HG02623 (cell line): ENCODE data around the gene LRIT2.
"Not testable (repeated sequence)": the region's sequence is repeated elsewhere in the genome, so short reads cannot be mapped to it uniquely, and the experiment has no call there.

Experiments used
- ATAC-seq: cut with Tn5 transposase; IDR thresholded peaks from one replicate; pipeline ENCODE4 v1.9.1; 2021; ENCODE audit warnings: moderate library complexity; ENCODE audit not compliant: unreplicated experiment

Gene LRIT2

DNA sequence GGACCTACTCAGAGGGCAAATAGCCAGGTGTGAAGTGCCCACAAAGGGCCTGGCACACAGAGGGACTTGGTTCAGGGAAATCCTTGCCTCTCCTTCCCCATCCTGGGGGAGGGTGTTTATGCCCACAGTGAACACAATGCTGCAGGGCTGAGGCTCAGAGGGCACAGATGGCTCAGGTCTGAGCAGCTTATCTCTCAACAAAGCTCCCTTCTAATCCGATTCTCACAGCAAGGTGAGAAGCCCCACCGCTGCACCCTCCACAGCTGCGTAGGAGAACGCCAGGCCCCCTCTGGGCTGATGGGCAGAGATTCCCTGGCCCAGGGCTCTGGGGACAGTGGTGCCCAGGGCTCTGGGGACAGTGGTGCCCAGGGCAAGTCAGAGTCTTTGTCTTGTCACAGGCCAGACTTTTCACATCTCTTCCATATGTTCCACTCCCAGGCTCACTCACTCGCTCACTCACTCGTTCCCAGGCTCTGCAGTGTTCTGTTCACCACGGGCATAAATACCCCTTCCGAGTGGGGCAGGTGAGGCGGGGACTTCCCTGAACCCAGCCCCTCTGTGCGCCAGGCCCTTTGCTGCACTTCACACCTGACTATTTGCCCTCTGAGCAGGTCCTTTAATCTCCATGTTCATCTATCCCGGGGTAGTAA lies 39.7 kb downstream of the LRIT2 start:
- no peak for ATAC-seq

DNA sequence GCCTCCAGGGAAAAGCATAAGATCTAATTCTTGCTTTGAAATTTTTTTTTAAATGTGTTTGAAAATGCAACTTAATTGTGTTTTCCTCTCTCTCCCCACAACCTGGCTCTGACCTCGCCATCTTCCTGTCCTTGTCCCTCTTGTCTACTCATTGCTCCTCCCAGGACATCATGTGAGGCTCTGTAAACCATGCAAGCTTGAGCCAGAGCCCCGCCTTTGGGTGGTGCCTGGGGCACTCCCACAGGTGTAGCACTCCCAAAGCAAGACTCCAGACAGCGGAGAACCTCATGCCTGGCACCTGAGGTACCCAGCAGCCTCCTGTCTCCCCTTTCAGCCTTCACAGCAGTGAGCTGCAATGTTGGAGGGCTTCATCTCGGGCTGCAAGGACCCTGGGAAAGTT lies 40.8 kb downstream of the LRIT2 start:
- ATAC-seq = no peak

DNA sequence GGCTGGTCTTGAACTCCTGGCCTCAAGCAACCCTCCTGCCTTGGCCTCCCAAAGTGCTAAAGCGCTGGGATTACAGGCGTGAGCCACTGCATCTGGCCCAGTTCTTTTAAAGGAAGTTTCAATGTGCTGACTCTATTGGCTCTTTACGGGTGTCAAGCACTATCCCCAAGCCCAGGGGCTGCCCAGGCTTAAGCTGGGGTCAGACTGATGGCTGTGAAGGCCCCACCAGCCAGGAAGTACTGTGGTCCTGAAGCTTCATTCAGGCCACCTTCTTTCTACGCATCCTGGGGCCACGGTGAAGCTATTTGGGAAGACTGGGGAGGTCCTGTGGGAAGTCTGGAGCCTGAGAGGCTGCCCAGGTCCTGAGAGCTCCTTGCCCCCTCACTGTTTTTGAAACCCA lies 43.7 kb downstream of the LRIT2 start:
- no peak for ATAC-seq

DNA sequence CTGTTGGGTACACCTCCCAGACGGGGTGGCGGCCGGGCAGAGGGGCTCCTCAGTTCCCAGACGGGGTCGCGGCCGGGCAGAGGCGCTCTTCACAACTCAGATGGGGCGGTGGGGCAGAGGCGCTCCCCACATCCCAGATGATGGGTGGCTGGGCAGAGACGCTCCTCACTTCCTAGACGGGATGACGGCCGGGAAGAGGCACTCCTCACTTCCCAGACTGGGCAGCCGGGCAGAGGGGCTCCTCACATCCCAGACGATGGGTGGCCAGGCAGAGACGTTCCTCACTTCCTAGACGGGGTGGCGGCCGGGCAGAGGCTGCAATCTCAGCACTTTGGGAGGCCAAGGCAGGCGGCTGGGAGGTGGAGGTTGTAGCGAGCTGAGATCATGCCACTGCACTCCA lies 45.0 kb downstream of the LRIT2 start:
- not testable (repeated sequence) for ATAC-seq

DNA sequence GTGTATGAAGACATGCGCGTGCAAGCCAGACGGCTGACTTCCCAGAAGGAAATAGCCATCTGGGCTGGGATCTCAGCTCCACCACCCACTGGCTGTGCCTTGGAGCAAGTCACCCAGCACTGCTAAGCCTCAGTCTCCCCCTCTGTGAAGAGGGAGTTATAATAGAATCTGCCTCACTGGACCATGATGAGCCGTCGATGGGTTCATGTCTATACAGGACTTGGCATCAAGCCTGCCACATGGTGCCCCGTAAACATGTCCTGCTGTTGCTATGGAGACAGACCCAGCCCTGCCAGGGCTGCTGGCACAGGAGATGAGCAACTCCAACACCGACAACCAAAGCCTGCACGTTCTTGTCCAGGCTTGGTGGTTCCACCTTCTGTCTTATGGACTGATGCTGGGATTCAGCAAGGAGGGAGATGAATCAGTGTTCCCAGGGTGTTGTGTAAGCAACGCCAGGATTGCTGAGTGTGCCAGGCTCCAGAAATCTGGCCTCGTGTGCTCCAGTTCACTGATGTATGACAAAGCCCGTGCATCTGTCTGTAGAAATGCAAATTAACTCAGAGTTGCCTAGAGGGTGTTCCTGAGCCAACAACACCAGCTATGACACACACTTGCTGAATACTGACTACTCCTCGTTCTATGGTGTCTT lies 46.2 kb downstream of the LRIT2 start:
- peak; percentile 87 for ATAC-seq

DNA sequence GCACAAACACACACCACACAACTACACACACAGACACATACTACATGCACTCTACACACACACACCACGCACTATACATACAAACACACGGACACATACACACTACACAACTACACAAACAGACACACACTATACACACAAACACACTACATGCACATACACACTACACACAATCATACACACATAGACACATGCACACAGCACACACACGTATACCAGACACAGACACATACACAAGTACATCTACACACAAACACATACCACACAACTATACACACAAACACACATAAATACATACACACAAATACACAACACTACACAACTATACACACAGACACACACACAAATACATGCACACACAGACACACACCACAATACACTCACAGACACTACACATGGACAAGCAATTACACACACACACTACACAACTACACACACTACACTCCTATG lies 47.2 kb downstream of the LRIT2 start:
- ATAC-seq = no peak

DNA sequence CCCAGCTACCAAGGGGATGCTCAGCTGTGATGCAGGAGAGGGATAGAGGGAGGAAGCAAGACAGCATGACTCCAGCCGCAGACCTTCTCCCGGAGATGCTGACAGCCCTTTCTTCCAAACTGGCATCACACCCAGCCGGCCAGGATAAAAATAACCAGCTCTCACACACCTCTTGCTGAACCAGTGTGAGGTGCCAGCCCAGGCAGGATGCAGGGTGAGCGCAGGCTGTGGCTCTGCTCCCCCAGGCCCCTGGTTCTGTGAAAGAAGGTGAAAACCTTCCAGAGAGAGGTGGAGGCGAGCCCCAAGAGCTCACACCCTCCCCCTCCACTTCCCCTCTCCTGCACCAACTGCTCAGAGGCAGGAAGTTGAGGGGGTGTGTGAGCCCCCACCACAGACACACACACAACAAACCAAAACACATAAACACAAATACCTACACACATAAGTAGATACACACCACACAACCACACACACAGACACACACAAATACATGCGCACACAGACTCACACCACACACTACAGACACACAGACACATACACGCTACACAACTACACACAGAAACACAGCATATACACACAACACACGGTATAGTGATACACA lies 47.7 kb downstream of the LRIT2 start:
- ATAC-seq = peak; percentile 40

DNA sequence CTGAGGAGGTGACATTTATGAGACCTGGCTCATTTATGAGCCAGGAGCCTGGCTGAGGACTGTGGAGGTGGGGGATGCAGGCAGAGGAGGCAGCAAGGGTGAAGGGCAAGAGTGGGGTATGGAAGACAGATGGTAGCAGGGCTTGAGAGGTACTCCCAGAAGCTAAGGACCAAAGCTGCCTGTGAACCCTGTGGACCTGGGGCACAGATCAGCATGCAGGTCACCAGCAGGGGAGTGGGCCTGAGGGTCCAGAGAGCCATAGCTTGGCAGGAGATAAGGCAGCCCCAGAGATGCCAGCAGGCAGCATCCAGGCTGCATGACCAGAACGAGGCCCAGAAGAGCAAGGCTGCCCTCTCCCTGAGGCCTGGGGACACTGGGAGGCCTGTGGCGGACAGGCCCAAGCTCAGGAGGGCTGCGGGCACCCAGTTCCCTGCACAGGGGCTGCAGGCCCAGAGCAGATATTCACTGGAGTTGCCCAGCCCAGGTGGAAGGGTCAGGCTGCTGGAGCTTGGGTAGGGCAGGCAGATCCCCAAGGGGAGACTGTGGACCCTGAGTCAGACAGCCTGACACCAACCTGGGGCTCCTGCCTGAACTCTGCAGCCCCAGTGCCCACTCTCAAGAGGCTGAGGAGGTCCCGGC lies 48.4 kb downstream of the LRIT2 start:
- no peak for ATAC-seq

DNA sequence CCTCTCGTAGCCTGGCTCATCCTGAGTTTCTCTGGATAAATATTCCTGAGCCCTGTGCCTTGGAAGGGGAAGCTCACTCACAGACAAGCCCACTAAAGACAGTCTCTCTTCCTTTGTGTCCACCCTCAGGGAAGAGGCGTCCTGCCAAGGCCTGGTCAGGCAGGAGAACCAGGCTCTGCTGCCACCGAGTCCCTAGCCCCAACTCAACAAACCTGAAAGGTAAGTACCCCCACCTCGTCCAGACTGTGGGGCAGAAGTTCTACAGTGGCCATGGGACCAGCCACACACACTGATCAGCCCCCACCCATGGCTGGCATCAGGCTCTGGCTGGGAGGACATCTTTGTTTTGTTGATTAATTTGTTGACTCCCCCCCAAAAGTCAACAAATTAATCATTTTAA lies 49.0 kb downstream of the LRIT2 start:
- no peak for ATAC-seq

DNA sequence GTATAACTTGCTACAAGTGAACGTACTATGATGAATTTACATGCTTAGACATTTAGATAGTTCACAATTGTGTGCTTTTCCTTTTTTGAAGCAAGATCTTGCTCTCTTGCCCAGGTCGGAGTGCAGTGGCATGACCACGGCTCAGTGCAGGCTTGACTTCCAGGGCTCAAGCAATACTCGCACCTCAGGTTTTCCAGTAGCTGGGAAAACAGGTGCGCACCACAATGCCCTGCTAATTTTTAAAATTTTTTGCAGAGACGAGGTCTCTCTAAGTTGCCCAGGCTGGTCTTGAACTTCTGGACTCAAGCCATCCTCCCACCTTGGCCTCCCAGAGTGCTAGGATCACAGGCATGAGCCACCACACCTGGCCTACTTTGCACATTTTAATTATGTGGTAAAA lies 49.9 kb downstream of the LRIT2 start:
- ATAC-seq = no peak

DNA sequence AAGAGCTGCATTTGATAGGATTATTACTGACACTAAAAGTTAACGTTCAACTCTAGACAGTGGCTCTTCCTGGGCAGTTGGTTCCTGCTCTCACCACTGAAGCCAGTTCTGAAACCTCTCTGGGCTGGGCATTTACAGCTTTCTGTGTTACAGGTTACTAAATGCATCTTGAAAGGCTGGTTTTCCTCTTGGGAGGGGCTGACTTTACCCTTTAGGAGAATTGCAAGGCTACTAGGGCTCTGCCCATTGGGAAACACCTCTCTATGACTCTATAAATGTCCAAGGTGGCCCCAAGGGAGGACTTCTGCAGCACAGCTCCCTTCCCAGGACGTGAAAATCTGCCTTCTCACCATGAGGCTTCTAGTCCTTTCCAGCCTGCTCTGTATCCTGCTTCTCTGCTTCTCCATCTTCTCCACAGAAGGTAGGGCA lies 51.8 kb downstream of the LRIT2 start, which contains the start of gene GPR15LG:
Gene GPR15LG (plus strand): TSS at position 301 of the 429 bp plus-strand sequence. CDS start 51 bp downstream, at position 352.
- no peak for ATAC-seq

DNA sequence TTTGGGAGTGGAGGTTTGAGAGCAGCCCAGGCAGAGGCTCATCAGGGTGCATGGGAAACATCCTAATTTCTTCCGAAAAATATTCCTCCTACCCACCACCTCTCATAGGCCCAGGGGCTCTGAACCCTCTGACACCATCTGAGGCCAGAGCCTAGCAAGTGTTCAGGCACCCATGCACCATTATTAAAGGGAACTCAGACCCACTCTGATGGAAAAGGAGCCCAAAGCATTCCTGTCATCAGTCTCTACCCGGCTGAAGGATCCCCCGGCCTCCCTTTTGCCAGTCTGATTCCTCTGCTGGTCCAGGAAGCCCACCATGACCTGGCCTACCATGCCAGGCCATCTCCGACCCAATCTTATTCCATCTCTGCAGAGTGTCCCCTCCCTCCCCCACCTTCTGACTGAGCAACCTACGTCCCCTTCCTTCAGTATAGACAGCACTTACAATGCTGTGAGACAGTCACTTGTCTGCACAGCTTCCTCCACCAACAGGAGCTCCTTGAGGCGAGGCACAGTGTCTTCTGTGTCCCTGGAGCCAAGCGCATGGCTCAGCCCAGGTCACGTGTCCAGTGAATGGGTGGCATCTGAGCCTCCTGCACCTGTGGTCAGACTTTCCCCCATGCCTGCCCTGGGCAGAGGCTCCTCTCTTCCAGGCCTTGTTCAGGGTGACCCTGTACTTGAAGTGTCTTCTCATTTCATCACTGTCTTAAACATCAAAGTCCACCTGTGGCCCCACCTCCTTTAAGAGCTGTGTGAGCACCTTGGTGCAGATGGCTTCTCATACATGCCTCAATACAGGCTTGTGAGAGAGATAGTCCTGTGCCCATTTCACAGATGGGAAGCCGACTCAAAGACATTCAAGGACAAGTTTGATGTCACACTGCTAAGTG lies 52.6 kb downstream of the LRIT2 start:
- peak; percentile 45 for ATAC-seq

DNA sequence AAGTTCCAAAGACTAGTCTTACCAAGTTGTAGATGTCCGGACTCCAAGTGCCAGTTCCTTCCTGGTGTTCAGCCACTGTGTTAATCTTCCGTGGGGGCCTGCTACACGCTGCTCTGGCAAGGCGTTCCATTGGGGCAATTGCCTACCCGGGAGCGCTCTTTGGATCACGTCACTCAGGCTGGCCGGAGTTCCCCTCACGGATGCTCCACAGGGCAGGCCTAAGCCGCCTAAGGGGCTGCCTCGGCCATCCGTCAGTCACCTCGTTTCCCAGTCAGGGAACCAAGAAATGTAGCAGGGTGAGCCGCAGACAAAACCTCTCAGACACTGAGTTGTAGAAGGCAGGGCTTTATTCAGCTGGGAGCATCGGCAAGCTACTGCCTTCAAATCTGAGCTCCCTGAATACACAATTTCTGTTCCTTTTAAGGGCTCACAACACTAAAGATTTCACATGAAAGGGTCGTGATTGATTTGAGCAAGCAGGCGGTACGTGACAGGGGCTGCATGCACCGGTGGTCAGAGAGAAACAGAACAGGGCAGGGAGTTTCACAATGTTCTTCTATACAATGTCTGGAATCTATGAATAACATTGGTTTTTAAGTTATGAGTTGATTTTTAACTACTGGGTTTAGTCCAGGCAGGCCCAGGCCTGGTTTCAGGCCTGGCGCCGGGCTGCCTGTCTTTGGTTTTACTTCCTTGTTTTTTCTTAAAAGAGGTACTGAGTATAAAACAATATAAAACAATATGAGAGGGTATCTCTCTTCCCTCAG lies 53.5 kb downstream of the LRIT2 start:
- peak; percentile 26 for ATAC-seq

DNA sequence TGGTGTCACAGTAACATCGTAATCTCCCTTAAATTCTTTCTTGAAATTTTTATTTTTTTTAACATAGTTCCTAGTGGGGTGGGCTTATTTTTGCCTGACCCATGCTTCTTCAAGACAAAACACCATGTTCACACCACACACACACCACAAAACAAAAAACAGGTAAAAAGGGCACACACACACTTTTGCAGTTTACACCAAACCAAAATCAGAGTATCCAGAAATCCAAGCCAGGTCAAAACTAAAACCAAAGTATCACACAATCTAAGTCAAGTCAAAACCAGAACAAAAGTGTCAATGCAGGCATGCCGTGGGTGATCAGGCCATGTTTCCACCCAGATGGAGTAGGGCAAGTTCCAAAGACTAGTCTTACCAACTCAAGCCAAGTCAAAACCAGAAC lies 54.1 kb downstream of the LRIT2 start:
- not testable (repeated sequence) for ATAC-seq
